ENCODE results near the gene PCAT6. TPM values are rescaled to one million over a fixed set of nuclear protein-coding genes. Genes with fewer than 3 reads are reported as not detected.

Gene PCAT6
- total and polyA plus RNA-seq, 2 experiments from 2014 or later = 7.2 to 28.1 TPM

- TF ChIP-seq ZNF114 (CRISPR knock-in tag; IDR thresholded peaks at IDR 0.05) (no peak), EZH2 (IDR thresholded peaks at IDR 0.05; ENCODE audit: low read depth, unreplicated experiment) (no peak), ZNF331 (CRISPR knock-in tag; IDR thresholded peaks at IDR 0.05; ENCODE audit: low read depth) (no peak)
These were observed 21.2 kb downstream of the PCAT6 start (continued) for GRCh38 chr1:202831906-202832305.

GRCh38 chr1:202834771-202835547 is 24.2 kb downstream of the PCAT6 start:
- Mint-ChIP-seq H3K27ac (no peak overlapping the region), H3K9me3 (no peaks in the 10 kb centered on the region), H3K27me3 (ENCODE audit: insufficient read depth, low read depth, poor library complexity) (peaks cover 6% of the 10 kb centered on the region), H3K4me1 (peaks cover 21% of the 10 kb centered on the region), H3K36me3 (ENCODE audit: low read depth) (no peaks in the 10 kb centered on the region), H3K4me3 (no peak overlapping the region)
- Histone ChIP-seq H3K27ac (ENCODE audit: low read depth) (no peak overlapping the region), H3K4me2 (no peak overlapping the region), H3K79me2 (replicated peaks; ENCODE audit: insufficient read depth) (no peaks in the 10 kb centered on the region), H3K4me1 (ENCODE audit: insufficient read depth) (peaks cover 4% of the 10 kb centered on the region; the same call in 1 of the 2 replicates), H2AFZ (no peak overlapping the region), H3K36me3 (ENCODE audit: insufficient read depth) (no peaks in the 10 kb centered on the region), H3K4me3 (no peak overlapping the region), H4K20me1 (replicated peaks; ENCODE audit: insufficient read depth) (no peaks in the 10 kb centered on the region), H3F3A (replicated peaks; ENCODE audit: low read depth) (no peaks in the 10 kb centered on the region), H3K9me2 (ENCODE audit: insufficient read depth) (no peaks in the 10 kb centered on the region; the same call in 1 of the 2 replicates), H3K27me3 (ENCODE audit: insufficient read depth) (no peaks in the 10 kb centered on the region)
- peak; percentile 22 for ATAC-seq
- DNase-seq (ENCODE audit: low spot score) = no peak
- TF ChIP-seq NANOG (IDR thresholded peaks at IDR 0.05; ENCODE audit: borderline replicate concordance) (no peak), STAT1 (IDR thresholded peaks at IDR 0.05; ENCODE audit: unreplicated experiment) (no peak), CTCF (conservative IDR thresholded peaks at IDR 0.05; ENCODE audit: low read depth in 2 of 2) (no peak), CREB1 (CRISPR knock-in tag; IDR thresholded peaks at IDR 0.05; ENCODE audit: low read depth) (no peak), EZH2phosphoT487 (IDR thresholded peaks at IDR 0.05; ENCODE audit: unreplicated experiment) (no peak), ZNF331 (CRISPR knock-in tag; IDR thresholded peaks at IDR 0.05; ENCODE audit: low read depth) (no peak), JUNB (IDR thresholded peaks at IDR 0.05; ENCODE audit: unreplicated experiment) (no peak), ZNF114 (CRISPR knock-in tag; IDR thresholded peaks at IDR 0.05) (no peak), EZH2 (IDR thresholded peaks at IDR 0.05; ENCODE audit: low read depth, unreplicated experiment) (no peak)
- TF ChIP-seq, protein P1, sequence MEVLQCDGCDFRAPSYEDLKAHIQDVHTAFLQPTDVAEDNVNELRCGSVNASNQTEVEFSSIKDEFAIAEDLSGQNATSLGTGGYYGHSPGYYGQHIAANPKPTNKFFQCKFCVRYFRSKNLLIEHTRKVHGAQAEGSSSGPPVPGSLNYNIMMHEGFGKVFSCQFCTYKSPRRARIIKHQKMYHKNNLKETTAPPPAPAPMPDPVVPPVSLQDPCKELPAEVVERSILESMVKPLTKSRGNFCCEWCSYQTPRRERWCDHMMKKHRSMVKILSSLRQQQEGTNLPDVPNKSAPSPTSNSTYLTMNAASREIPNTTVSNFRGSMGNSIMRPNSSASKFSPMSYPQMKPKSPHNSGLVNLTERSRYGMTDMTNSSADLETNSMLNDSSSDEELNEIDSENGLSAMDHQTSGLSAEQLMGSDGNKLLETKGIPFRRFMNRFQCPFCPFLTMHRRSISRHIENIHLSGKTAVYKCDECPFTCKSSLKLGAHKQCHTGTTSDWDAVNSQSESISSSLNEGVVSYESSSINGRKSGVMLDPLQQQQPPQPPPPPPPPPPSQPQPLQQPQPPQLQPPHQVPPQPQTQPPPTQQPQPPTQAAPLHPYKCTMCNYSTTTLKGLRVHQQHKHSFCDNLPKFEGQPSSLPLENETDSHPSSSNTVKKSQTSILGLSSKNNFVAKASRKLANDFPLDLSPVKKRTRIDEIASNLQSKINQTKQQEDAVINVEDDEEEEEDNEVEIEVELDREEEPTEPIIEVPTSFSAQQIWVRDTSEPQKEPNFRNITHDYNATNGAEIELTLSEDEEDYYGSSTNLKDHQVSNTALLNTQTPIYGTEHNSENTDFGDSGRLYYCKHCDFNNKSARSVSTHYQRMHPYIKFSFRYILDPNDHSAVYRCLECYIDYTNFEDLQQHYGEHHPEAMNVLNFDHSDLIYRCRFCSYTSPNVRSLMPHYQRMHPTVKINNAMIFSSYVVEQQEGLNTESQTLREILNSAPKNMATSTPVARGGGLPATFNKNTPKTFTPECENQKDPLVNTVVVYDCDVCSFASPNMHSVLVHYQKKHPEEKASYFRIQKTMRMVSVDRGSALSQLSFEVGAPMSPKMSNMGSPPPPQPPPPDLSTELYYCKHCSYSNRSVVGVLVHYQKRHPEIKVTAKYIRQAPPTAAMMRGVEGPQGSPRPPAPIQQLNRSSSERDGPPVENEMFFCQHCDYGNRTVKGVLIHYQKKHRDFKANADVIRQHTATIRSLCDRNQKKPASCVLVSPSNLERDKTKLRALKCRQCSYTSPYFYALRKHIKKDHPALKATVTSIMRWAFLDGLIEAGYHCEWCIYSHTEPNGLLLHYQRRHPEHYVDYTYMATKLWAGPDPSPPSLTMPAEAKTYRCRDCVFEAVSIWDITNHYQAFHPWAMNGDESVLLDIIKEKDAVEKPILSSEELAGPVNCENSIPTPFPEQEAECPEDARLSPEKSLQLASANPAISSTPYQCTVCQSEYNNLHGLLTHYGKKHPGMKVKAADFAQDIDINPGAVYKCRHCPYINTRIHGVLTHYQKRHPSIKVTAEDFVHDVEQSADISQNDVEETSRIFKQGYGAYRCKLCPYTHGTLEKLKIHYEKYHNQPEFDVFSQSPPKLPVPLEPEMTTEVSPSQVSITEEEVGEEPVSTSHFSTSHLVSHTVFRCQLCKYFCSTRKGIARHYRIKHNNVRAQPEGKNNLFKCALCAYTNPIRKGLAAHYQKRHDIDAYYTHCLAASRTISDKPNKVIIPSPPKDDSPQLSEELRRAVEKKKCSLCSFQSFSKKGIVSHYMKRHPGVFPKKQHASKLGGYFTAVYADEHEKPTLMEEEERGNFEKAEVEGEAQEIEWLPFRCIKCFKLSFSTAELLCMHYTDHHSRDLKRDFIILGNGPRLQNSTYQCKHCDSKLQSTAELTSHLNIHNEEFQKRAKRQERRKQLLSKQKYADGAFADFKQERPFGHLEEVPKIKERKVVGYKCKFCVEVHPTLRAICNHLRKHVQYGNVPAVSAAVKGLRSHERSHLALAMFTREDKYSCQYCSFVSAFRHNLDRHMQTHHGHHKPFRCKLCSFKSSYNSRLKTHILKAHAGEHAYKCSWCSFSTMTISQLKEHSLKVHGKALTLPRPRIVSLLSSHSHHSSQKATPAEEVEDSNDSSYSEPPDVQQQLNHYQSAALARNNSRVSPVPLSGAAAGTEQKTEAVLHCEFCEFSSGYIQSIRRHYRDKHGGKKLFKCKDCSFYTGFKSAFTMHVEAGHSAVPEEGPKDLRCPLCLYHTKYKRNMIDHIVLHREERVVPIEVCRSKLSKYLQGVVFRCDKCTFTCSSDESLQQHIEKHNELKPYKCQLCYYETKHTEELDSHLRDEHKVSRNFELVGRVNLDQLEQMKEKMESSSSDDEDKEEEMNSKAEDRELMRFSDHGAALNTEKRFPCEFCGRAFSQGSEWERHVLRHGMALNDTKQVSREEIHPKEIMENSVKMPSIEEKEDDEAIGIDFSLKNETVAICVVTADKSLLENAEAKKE (CRISPR knock-in tag; IDR thresholded peaks at IDR 0.05) = no peak
- TF ChIP-seq, protein P2, sequence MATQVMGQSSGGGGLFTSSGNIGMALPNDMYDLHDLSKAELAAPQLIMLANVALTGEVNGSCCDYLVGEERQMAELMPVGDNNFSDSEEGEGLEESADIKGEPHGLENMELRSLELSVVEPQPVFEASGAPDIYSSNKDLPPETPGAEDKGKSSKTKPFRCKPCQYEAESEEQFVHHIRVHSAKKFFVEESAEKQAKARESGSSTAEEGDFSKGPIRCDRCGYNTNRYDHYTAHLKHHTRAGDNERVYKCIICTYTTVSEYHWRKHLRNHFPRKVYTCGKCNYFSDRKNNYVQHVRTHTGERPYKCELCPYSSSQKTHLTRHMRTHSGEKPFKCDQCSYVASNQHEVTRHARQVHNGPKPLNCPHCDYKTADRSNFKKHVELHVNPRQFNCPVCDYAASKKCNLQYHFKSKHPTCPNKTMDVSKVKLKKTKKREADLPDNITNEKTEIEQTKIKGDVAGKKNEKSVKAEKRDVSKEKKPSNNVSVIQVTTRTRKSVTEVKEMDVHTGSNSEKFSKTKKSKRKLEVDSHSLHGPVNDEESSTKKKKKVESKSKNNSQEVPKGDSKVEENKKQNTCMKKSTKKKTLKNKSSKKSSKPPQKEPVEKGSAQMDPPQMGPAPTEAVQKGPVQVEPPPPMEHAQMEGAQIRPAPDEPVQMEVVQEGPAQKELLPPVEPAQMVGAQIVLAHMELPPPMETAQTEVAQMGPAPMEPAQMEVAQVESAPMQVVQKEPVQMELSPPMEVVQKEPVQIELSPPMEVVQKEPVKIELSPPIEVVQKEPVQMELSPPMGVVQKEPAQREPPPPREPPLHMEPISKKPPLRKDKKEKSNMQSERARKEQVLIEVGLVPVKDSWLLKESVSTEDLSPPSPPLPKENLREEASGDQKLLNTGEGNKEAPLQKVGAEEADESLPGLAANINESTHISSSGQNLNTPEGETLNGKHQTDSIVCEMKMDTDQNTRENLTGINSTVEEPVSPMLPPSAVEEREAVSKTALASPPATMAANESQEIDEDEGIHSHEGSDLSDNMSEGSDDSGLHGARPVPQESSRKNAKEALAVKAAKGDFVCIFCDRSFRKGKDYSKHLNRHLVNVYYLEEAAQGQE (IDR thresholded peaks at IDR 0.05; ENCODE audit: unreplicated experiment) = no peak
